ENCODE data around the gene WSB2.

Gene WSB2

DNA sequence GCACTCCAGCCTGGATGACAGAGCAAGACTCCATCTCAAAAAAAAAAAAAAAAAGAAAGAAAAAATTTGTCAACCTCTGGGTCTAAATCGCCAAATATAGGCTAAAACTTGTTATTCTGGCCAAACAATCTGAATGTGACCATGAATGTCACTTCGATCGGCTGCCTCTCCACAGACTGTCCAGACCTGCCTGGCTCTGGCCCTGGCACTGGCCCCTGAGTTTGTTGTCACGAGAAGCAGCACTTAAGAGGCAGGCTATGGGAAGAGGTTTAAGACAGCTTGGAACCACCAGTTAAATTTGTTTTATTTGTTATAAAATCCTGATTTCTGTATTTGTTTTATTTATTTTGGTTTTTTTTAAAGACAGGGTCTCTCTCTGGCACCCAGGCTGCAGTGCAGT, 14.5 kb downstream of the WSB2 start:
- no peaks in the 10 kb centered on the region for H3K27me3 ChIP-seq (ENCODE audit: control insufficient read depth, insufficient read depth, low read length)
- peaks cover 48% of the 10 kb centered on the region for H3K36me3 ChIP-seq (ENCODE audit: control insufficient read depth, low read depth, low read length)
- no peaks in the 10 kb centered on the region for H3K9me3 ChIP-seq (ENCODE audit: control insufficient read depth, low read depth, low read length)
- no peak overlapping the region for H3K4me3 ChIP-seq (ENCODE audit: low read length)
- H3K27ac ChIP-seq (ENCODE audit: low read length), result no peak overlapping the region
- H3K4me1 ChIP-seq (ENCODE audit: control insufficient read depth, low read depth, low read length), result no peaks in the 10 kb centered on the region
- H3K9ac ChIP-seq (ENCODE audit: low read length), result no peak overlapping the region

DNA sequence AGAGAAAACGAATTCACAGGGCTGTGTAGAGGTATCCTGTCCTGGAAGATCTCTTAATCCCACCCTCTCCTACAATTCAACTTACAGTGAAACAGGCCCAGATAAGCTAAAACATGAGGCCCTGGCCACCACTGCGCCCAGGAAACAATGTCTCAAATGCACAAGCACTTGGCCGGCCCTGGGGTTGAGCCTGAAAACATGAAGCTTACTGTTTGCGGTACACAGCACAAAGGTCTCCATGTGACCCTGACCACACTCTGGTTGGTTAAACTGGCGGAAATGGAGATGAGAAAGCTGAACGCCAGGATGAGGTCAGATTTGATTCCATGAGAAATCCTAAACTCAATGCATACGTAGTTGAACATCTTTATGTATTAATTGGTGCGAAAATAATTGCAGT, 16.4 kb downstream of the WSB2 start:
- no peaks in the 10 kb centered on the region for H3K9me3 ChIP-seq (ENCODE audit: control insufficient read depth, low read depth, low read length)
- no peaks in the 10 kb centered on the region for H3K4me1 ChIP-seq (ENCODE audit: control insufficient read depth, low read depth, low read length)
- no peak overlapping the region for H3K9ac ChIP-seq (ENCODE audit: low read length)
- no peaks in the 10 kb centered on the region for H3K27me3 ChIP-seq (ENCODE audit: control insufficient read depth, insufficient read depth, low read length)
- H3K27ac ChIP-seq (ENCODE audit: low read length), result no peak overlapping the region
- peaks cover 45% of the 10 kb centered on the region for H3K36me3 ChIP-seq (ENCODE audit: control insufficient read depth, low read depth, low read length)
- no peak overlapping the region for H3K4me3 ChIP-seq (ENCODE audit: low read length)

DNA sequence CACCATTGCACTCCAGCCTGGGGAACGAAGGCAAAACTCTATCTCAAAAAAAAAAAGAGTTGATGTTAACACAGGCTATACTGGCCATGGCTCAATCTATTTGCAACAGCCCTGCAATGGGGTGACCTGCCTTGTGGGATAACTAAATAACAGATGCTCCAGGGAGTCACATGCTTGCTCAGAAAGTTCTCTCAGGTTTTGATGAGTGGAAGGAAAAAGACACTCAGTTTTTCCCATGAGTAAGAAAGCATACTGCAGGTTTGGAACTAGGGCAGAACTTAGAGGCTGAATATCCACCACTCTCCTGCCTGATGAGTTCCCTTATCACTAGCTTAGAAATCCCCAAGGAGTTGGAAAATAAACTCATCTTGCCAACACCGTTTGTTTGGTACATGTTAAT, 16.9 kb downstream of the WSB2 start:
- Histone ChIP-seq H3K36me3 (ENCODE audit: control insufficient read depth, low read depth, low read length) (peaks cover 47% of the 10 kb centered on the region), H3K9ac (ENCODE audit: low read length) (no peak overlapping the region)

DNA sequence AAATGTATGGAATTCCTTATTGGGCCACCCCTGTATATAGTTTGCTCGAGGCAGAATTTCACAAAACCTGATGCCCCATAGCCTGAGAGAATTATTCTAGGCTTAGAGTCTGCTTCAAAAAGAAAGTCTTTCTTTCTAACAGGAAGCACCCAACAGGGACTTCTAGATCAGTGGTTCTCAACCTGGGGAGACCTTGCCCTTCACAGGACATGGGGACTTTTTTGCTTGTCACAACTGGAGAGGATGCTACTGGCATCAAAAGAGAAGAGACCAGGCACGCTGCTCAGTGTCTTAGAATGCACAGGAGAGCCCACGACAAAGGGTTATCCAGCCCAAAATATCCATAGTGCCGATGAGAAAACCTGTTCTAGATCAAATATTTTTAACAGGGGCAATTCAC, 18.9 kb downstream of the WSB2 start:
- peaks cover 53% of the 10 kb centered on the region for H3K36me3 ChIP-seq (ENCODE audit: control insufficient read depth, low read depth, low read length)

More for the DNA sequence above, 16.9 kb downstream of the WSB2 start:
- Histone ChIP-seq H3K27me3 (ENCODE audit: control insufficient read depth, insufficient read depth, low read length) (no peaks in the 10 kb centered on the region), H3K4me1 (ENCODE audit: control insufficient read depth, low read depth, low read length) (no peaks in the 10 kb centered on the region), H3K9me3 (ENCODE audit: control insufficient read depth, low read depth, low read length) (no peaks in the 10 kb centered on the region), H3K4me3 (ENCODE audit: low read length) (no peak overlapping the region), H3K27ac (ENCODE audit: low read length) (no peak overlapping the region)

DNA sequence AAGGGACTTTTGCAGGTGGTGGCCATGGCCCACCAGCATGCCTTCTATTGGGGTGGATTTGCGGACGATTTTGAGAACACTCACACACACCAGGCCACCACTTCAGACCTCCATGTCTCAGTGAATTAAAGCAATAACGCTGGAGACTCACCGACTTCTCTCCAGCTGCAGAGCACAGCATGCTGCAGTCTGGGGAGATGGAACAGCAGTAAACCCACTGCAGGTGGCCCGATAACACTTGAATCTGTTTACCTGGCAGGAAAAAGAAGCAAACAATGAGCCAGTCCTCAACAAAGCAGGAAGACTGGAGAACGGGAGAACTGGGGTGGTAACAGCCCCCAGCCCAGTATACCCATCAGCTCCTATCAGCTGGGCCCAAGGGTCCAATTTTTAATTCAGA, 22.8 kb downstream of the WSB2 start:
- Histone ChIP-seq H3K4me3 (ENCODE audit: low read length) (no peak overlapping the region), H3K36me3 (ENCODE audit: control insufficient read depth, low read depth, low read length) (peaks cover 76% of the 10 kb centered on the region)

More for the DNA sequence above, 18.9 kb downstream of the WSB2 start:
- Histone ChIP-seq H3K27ac (ENCODE audit: low read length) (no peak overlapping the region), H3K9me3 (ENCODE audit: control insufficient read depth, low read depth, low read length) (no peaks in the 10 kb centered on the region), H3K27me3 (ENCODE audit: control insufficient read depth, insufficient read depth, low read length) (no peaks in the 10 kb centered on the region), H3K4me3 (ENCODE audit: low read length) (no peak overlapping the region), H3K4me1 (ENCODE audit: control insufficient read depth, low read depth, low read length) (no peaks in the 10 kb centered on the region), H3K9ac (ENCODE audit: low read length) (no peak overlapping the region)

DNA sequence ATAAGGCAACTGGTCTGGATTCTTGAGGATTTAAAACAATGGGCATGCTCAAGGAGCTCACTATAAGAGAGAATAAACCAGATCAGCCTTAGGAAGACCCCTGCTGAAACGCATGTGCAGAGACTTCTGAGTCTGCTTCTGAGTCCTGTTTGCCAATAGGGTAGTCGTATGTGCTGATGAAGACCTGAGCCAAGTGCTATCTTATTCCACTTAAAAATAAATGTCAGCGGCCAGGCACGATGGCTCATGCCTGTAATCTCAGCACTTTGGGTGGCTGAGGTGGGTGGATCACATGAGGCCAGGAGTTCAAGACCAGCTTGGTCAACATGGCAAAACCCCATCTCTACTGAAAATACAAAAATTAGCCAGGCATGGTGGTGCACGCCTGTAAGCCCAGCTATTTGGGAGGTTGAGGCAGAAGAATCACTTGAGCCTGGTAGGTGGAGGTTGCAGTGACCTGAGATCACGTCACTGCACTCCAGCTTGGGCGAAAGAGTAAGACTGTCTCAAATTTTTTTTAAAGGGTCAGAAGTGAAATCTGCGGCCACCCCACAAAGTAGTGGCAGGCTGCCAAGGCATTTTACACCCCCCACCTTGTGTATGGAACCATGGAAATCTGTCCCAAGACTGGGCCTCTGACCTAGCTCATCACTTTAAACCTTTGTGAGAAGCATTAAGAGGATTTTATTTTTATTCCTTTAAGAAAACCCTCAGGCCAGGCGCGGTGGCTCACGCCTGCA, 24.1 kb downstream of the WSB2 start:
- Histone ChIP-seq H3K9me3 (ENCODE audit: control insufficient read depth, low read depth, low read length) (no peaks in the 10 kb centered on the region), H3K9ac (ENCODE audit: low read length) (no peak overlapping the region), H3K4me3 (ENCODE audit: low read length) (no peak overlapping the region), H3K27me3 (ENCODE audit: control insufficient read depth, insufficient read depth, low read length) (no peaks in the 10 kb centered on the region), H3K4me1 (ENCODE audit: control insufficient read depth, low read depth, low read length) (no peaks in the 10 kb centered on the region), H3K27ac (ENCODE audit: low read length) (no peak overlapping the region), H3K36me3 (ENCODE audit: control insufficient read depth, low read depth, low read length) (peaks cover 73% of the 10 kb centered on the region)

More for the DNA sequence above, 22.8 kb downstream of the WSB2 start:
- Histone ChIP-seq H3K27me3 (ENCODE audit: control insufficient read depth, insufficient read depth, low read length) (no peaks in the 10 kb centered on the region), H3K9ac (ENCODE audit: low read length) (no peak overlapping the region), H3K4me1 (ENCODE audit: control insufficient read depth, low read depth, low read length) (no peaks in the 10 kb centered on the region), H3K27ac (ENCODE audit: low read length) (no peak overlapping the region), H3K9me3 (ENCODE audit: control insufficient read depth, low read depth, low read length) (no peaks in the 10 kb centered on the region)

DNA sequence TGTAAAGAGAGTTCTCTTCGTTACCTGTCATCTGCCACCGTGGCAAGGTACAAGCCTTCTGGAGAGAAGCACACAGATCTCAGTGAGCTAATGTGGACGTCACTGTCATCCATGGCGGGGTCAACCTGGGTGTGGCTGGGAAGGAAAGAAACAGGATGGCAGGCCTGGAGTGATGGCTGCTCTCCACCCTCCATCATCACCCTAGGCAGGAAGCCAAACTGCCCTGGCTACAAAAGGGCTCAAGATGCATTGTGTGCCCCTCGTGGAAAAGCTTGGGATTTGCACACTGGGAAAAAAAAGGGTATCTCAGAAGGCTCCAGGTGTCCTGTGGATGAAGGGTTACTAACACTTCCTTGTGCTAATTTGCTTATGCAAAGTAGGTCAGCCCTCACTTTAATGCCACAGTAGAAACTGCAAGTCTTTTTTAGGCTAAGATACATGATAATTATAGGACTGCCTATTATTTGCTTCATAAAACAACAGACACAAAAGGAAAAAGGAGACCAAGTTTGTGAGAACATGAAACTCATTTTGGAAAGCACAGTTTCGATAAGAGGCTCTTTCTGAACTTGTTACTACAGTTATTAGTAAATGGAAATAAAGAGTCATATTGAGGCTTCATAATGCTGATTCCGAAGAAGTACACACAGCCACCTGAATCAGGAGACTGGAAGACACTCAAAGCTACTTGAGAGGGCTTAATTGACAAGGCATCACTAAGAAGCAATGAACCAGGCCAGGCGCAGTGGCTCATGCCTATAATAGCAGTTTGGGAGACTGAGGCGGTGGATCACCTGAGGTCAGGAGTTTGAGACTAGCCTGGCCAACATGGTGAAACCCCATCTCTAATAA, 25.6 kb downstream of the WSB2 start:
- no peak overlapping the region for H3K4me3 ChIP-seq (ENCODE audit: low read length)

DNA sequence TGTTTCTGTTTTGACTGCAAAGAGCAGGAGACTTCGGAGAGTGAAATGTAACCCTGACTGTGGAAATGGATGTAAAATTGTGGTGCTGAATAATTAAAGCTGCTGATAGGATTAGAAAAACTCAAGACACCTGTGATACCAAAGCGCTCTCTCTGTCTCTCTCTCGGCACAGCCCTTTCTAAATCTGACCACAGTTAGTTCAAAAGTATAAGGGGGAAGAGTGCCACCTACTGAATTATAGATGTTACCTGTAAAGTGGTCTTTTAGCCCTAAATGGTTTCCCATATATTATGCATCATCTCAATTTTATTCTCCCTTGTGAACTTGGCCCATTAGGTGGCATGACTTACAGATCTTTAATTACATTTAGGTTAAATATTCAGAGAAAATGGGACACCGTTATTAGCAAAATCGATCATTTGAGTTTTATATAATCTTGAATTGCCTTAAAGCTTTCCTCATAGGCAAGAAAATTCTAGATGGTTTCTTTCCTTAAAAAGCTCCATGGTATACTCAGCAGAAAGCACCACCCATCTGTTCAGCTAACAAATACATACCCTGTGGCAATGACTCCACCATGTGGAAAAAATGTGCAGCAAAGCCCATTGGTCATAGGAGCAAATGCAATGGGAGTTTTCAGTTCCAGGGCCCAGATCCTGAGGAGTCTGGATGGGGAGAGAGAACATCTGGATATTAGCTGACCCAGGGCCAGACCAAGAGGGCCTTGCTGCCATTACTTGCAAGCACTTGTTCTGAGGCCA, 26.4 kb downstream of the WSB2 start:
- H3K27ac ChIP-seq (ENCODE audit: low read length), result no peak overlapping the region

More for the DNA sequence above, 25.6 kb downstream of the WSB2 start:
- peaks cover 79% of the 10 kb centered on the region for H3K36me3 ChIP-seq (ENCODE audit: control insufficient read depth, low read depth, low read length)
- H3K4me1 ChIP-seq (ENCODE audit: control insufficient read depth, low read depth, low read length), result no peaks in the 10 kb centered on the region
- no peak overlapping the region for H3K9ac ChIP-seq (ENCODE audit: low read length)
- no peak overlapping the region for H3K27ac ChIP-seq (ENCODE audit: low read length)
- no peaks in the 10 kb centered on the region for H3K27me3 ChIP-seq (ENCODE audit: control insufficient read depth, insufficient read depth, low read length)
- H3K9me3 ChIP-seq (ENCODE audit: control insufficient read depth, low read depth, low read length), result no peaks in the 10 kb centered on the region

DNA sequence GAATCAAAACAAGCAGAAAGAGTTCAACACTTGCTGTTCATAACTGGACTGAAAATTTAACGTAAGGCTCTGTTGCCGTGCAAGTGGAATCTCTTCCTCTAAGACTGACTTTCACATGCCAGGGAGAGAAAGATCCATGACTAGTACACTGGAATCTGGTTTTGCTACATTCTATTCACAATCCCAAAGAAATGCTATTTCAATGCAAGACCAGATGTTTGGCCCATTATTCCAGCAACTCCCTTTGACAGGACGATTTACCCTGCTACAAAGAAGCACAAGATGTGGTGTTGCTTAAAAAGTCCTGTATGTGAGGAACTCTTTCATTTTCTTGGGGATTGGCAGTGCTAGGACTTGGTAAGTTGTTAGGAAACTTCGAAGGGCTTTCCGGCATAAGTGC, 27.1 kb downstream of the WSB2 start:
- Histone ChIP-seq H3K9me3 (ENCODE audit: control insufficient read depth, low read depth, low read length) (no peaks in the 10 kb centered on the region), H3K9ac (ENCODE audit: low read length) (no peak overlapping the region), H3K27me3 (ENCODE audit: control insufficient read depth, insufficient read depth, low read length) (no peaks in the 10 kb centered on the region), H3K4me3 (ENCODE audit: low read length) (no peak overlapping the region), H3K27ac (ENCODE audit: low read length) (no peak overlapping the region), H3K4me1 (ENCODE audit: control insufficient read depth, low read depth, low read length) (no peaks in the 10 kb centered on the region), H3K36me3 (ENCODE audit: control insufficient read depth, low read depth, low read length) (peaks cover 81% of the 10 kb centered on the region)

More for the DNA sequence above, 26.4 kb downstream of the WSB2 start:
- H3K4me1 ChIP-seq (ENCODE audit: control insufficient read depth, low read depth, low read length), result no peaks in the 10 kb centered on the region
- H3K9ac ChIP-seq (ENCODE audit: low read length), result no peak overlapping the region
- H3K36me3 ChIP-seq (ENCODE audit: control insufficient read depth, low read depth, low read length), result peaks cover 79% of the 10 kb centered on the region
- H3K9me3 ChIP-seq (ENCODE audit: control insufficient read depth, low read depth, low read length), result no peaks in the 10 kb centered on the region
- H3K27me3 ChIP-seq (ENCODE audit: control insufficient read depth, insufficient read depth, low read length), result no peaks in the 10 kb centered on the region
- H3K4me3 ChIP-seq (ENCODE audit: low read length), result no peak overlapping the region

DNA sequence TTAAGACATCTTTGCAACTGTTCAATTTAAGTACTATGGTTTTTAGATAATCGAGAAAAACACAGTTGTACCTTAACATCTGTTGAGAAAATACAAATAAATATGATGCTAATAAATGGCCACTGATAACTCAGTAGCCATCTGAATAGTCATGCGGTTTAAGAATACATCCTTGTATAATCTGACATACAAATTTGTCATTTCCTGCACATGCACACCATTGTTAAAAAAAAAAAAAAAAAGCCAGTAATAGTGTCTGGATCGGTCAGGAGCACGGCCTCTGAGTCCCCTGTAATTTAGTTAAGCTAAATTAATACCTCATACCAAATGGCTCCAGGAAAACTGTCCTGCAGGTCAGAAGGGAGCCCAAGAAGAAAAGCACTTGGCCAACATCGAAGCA, 27.7 kb downstream of the WSB2 start:
- Histone ChIP-seq H3K27ac (ENCODE audit: low read length) (no peak overlapping the region), H3K4me1 (ENCODE audit: control insufficient read depth, low read depth, low read length) (no peaks in the 10 kb centered on the region), H3K36me3 (ENCODE audit: control insufficient read depth, low read depth, low read length) (peaks cover 84% of the 10 kb centered on the region), H3K4me3 (ENCODE audit: low read length) (no peak overlapping the region), H3K9me3 (ENCODE audit: control insufficient read depth, low read depth, low read length) (no peaks in the 10 kb centered on the region), H3K9ac (ENCODE audit: low read length) (no peak overlapping the region), H3K27me3 (ENCODE audit: control insufficient read depth, insufficient read depth, low read length) (no peaks in the 10 kb centered on the region)

DNA sequence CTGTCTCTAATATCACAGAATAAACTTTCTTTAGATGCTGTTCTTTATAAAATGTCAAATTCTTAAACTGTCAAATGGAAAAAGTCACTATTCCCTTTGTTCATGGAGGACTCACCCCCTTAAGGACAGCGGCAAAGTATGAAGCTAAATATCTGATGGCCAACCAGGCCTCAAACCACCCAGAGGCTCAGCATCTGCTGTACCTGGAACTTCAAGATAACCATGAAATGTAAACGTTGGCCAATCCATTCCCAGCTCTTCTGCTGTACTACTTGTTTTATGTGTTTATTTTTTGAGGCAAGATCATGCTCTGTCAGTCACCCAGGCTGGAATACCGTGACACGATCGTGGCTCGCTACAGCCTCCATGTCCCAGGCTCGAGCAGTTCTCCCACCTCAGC, 28.8 kb downstream of the WSB2 start:
- Histone ChIP-seq H3K27me3 (ENCODE audit: control insufficient read depth, insufficient read depth, low read length) (no peaks in the 10 kb centered on the region), H3K36me3 (ENCODE audit: control insufficient read depth, low read depth, low read length) (peaks cover 87% of the 10 kb centered on the region), H3K9me3 (ENCODE audit: control insufficient read depth, low read depth, low read length) (no peaks in the 10 kb centered on the region), H3K4me3 (ENCODE audit: low read length) (no peak overlapping the region), H3K9ac (ENCODE audit: low read length) (no peak overlapping the region), H3K27ac (ENCODE audit: low read length) (no peak overlapping the region), H3K4me1 (ENCODE audit: control insufficient read depth, low read depth, low read length) (no peaks in the 10 kb centered on the region)

Measured in iPS-18a (cell line).